Measurements from ENCODE around the gene NTRK2.

Gene NTRK2

GRCh38 chr9:84949971-84950370, 280.4 kb downstream of the NTRK2 start:
- DNase-seq: no peak

GRCh38 chr9:84950879-84951811, 281.6 kb downstream of the NTRK2 start:
- no peak for DNase-seq

- no peak for DNase-seq
Observed at GRCh38 chr9:84953252-84953773, 283.8 kb downstream of the NTRK2 start.

- peak; percentile 93 for DNase-seq
Observed at GRCh38 chr9:84953797-84954705, 284.5 kb downstream of the NTRK2 start.

- DNase-seq: no peak
Observed at GRCh38 chr9:84955155-84955554, 285.6 kb downstream of the NTRK2 start.

DNA sequence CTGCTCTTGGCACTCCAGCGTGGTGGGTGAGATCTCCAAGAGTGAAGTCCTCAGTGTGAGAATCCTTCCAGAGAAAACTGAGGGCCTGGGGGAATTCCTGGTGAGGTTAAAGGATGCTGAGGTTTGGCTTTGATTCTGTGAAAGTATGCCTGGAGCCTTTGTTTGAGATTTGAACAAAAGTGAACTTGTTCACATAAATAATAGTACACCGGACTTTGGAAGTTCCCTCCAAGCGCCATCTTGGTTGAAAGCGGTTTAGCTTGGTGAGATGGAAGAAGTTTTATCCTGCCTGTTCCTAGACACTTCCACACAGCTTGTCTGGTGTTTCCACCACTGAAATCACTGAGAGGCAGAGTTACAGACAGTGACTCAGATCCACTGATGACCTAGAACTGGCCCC, 286.4 kb downstream of the NTRK2 start:
- DNase-seq: no peak

DNA sequence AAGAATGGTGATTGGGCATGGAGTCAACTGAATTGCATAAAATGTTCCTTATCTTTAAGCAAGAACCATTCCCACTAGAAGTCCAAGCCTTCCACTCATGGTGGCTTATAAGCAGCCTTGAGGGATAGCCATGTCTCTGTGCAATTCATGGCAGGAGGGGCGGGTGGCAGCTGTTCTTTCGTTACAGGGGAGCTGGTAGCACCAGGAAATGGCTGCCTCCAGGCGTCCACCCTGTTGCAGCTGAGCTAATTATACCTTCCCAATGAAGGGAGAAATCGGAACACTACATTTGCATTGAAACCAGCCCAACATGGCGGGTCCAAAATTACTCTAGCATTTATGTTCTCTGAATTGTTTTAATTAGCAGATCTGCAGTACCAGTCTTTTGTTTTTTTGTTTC, 289.8 kb downstream of the NTRK2 start:
- DNase-seq: no peak

DNA sequence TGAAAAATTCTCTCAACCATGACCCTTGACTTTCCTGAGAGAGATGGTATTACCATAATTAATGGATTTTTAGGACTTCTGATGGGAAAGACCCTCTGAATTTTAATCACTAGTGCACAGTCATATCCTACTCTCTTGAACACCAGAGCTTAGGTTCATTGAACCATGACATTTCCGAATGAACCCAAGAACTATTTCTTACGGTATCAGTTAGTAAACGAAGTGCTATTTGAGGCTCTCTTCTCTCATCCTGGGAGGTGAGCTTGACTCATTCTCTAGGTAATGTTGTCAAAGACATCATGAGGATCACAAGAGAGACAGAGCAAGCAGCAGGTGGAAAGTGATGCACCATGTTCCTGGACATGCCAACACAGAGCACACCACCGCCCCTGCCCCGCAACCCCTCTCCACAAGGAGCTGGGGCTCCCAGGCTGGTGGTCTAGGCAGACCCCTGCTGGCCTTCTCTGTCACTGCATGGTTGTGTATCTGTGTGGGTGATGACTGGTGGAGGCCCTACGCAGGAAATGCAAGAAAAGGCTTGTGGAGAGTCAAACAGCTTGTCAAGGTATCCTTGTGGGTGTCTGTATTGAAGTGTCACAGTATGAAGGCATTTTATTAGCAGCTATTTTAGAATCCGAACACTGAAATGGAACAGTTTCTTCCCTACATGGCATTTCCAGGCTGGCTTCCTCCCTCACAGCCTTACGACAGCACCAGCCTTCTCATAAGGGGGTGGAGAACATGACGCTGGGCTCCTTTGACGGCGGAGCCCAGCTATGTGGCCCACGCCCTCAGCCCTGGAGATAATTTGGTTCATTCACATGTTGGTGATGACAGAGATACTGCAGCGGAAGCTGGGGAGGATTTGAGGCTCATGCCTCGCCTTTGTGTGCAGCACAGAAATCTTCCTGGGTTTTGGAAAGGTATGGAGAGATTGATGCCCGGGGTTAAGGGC, 297.6 kb downstream of the NTRK2 start:
- no peak for DNase-seq

DNA sequence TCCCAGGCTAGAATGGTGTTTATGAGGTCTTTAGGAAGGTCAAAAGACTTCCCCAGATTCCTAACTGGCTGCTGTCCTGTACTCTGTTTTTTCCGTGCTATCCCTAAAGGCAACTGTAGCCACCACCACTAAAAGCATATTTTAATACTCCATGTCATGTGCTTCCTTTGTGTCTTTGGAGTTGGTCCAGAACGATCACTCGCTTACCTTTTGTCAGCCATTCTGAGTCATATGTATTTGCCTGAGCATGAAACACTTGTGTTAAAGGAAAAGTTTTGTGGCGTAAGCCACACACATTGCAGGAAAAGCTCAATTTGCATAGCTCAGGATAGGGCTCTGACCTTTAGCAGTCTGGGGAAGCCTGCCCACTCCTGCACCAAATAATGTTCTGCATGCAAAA, 299.6 kb downstream of the NTRK2 start:
- no peak for DNase-seq

GRCh38 chr9:84969736-84970135, 300.2 kb downstream of the NTRK2 start:
- no peak for DNase-seq

DNA sequence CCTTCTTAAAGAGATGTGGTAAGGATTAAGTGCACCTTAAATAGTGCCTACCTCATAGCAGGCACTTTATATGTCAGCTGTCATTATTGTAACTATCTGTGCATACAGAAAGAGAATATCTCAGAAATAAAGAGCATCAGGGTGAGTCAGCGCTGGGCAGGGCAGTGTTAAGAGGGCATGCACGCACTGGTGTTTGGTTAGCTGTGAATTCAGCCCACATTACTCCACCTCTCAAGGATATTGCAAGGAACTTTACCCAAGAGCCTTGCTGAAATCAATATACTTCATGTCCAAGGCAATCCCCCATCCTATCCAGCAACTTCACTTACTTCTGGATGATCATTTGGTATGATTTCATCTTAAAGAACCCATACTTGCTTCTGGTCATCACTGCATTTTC, 300.9 kb downstream of the NTRK2 start:
- DNase-seq: no peak

DNA sequence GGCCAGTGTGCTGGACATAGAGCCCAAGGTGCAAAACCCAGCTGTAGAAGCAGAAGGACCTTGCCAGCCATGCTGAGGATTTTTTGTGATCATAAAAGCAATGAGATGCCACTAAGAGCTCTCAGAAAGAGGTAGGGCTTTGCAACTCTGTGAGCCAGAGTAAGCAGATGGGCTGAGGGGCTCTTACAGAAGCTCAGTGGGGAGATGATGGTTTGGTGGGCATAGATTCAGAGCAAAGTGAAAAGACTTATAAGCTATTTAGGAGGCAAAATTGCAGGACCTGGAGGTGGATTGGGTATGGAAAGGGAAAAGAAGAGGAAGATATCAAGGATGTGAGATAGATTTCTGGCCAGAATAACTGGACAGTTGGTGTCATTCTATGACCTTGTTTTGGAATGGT, 302.0 kb downstream of the NTRK2 start:
- no peak for DNase-seq

DNA sequence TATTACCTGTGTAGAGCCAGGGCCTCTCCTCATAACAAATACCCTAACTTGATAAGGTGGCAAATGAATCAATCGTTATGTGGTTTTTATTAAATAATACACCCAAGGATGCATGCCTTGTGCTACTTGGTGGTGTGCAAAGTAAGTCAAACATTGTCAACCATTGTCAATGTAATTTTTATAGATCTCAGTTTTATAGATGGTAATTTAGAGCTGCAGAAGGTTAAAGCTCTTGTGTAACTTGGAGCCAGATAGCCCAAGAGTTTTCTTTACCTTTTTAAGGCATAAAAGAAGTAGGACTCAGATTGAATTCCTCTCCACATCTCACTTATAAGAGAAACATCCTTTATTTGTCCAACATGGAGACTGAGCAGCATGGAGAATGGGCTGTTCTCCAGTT, 304.7 kb downstream of the NTRK2 start:
- no peak for DNase-seq

DNA sequence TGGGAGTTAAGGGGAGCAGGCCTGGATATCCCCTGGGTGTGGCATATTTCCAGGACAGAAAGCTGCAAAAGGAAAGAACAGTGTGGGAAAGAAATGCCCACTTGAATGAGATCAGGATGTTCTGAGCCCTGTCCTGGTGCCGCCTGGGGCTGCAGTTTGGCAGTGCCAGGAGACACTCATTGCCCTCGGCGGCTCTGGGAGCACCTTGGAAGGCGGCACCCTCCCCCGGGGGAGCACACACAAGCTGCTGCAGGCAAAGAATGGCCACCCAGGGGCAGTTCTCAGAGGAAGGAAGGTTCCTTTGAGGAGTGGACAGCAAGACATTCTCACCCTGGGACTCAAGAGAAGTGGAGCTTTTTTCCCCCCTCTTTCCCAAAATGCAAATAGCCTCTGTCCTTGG, 305.3 kb downstream of the NTRK2 start:
- no peak for DNase-seq

GRCh38 chr9:84975926-84976325, 306.4 kb downstream of the NTRK2 start:
- no peak for DNase-seq

GRCh38 chr9:84978661-84979060, 309.1 kb downstream of the NTRK2 start:
- DNase-seq: no peak

DNA sequence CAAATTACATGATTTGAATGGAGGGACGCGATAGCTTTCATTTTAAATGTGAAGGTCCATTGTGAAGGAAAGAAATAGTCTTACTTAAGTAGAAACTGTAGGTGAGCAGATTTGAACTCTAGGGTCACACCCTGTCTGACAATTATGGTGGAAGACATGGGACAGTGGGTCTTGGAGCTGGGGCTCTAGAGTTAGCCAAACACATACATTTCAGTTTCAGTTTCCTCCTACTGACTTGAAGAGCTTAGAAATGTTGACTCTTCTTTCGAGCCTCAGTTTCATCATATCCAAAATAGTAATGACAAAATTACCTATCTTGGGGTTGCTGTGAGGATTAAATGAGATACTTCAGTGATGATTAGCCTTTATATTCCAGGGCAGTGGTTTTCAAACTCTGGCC, 314.2 kb downstream of the NTRK2 start:
- DNase-seq: no peak

DNA sequence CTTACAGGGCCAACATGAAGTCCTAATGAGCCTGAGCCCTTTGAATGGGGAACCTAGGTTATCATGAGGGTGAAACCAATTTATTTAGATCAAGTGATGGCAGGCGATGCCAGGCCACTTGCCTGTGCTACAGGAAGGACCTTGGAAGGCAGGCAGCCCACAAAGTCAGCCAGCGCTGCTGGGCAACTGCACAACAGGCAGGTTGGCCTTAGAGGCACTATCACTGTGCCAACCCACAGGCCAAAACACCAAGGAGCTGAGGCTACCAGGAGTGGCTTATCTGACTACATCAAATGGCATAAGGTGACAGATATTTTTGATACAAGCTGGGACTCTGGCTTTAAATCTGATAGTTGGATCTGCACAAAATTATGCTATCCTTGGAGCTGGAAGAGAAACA, 319.1 kb downstream of the NTRK2 start:
- no peak for DNase-seq

- no peak for DNase-seq
Observed at GRCh38 chr9:84990416-84990815, 320.9 kb downstream of the NTRK2 start.

DNA sequence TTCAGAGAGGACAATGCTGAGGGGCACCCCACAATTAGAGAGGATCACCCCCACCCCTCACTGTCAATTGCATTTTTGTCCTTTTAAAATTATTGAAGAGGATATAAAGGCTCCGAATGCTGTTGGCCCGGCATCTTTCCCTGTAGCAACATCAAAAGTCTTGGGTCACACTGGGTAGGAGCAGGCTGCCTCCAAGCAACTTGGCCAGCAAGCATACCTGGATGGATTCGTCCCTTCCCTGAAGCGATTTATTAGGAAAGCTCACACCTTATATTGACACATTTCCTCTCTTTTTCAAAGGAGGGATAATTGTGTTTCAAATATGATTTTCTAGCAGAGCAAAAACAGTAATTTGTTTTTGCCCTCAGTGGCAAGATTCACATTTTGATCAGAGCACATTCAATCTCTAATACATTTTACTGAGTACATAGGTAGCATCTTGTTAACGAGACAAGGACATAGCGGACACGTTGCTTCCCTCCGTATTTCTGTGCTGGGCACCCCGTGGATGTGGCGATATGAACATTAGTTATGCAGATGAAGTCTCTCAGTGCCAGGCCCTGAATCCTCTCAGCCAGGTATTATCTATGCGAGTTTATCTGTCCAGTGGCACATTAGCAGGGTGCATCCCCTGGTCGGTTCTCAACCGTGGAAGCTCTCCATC, 321.5 kb downstream of the NTRK2 start:
- DNase-seq: no peak

DNA sequence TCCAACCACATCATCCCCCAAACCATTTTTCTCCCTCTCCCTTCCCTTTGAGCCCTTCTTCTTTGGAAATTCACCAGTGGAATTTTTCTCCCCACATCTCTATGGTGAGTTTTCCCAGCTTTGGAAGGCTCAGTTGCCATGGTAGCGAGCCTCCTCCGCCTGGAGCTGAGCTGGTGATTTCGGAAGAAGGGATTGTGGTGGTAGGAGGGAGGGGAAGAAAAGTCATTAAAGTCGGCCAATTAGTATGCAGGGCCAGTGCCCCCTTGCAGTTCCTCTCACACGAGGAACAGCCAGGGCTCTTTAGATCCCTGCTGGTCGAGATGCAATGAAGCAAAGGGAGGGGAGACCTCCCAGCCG, 322.0 kb downstream of the NTRK2 start:
- no peak for DNase-seq

- no peak for DNase-seq
Observed at GRCh38 chr9:84992381-84992780, 322.9 kb downstream of the NTRK2 start.

Data from retina (tissue), 1 donor.